Neural cell (in vitro differentiated cells): Measurements from ENCODE around the gene DCUN1D2. TPM values are rescaled to one million over a fixed set of nuclear protein-coding genes. Genes with fewer than 3 reads are reported as not detected.

Source experiments
- H2AFZ ChIP-seq: fragments of 200-600, 300-800 bp; sonication (generic), shearing (Covaris generic); 2 replicates; pipeline ENCODE4 v1.6.0; 2014; ENCODE audit warnings: low read depth, mild to moderate bottlenecking, antibody characterized with exemption, low read length, moderate library complexity
- H3F3A ChIP-seq: fragments of 200-600 bp; shearing (Covaris generic); 2 replicates; pipeline ENCODE4 v1.6.1; 2016; ENCODE audit warnings: mild to moderate bottlenecking, moderate library complexity, mixed read lengths, antibody characterized with exemption, low read length; ENCODE audit not compliant: insufficient read depth, poor library complexity, severe bottlenecking
- H3K27ac ChIP-seq: fragments of 200-600, 300-800 bp; sonication (generic), shearing (Covaris generic); 2 replicates; pipeline ENCODE4 v1.5.1; 2014; ENCODE audit warnings: mild to moderate bottlenecking, low read length, moderate library complexity
- H3K27me3 ChIP-seq: fragments of 300-800, 200-600 bp; sonication (generic), shearing (Covaris generic); 2 replicates; pipeline ENCODE4 v1.6.0; 2014; ENCODE audit warnings: mild to moderate bottlenecking, low read depth, low read length, moderate library complexity; ENCODE audit not compliant: insufficient read depth
- H3K36me3 ChIP-seq: fragments of 300-800, 200-600 bp; sonication (generic), shearing (Covaris generic); 2 replicates; pipeline ENCODE4 v1.5.1; 2014; ENCODE audit warnings: mild to moderate bottlenecking, antibody characterized with exemption, low read length, moderate library complexity; ENCODE audit not compliant: insufficient read depth
- H3K4me2 ChIP-seq: fragments of 300-800, 200-600 bp; sonication (generic), shearing (Covaris generic); 2 replicates; pipeline ENCODE4 v1.6.0; 2014; ENCODE audit warnings: mild to moderate bottlenecking, low read length
- H3K4me3 ChIP-seq: fragments of 300-800, 200-600 bp; sonication (generic), shearing (Covaris generic); 2 replicates; pipeline ENCODE4 v1.5.1; 2014; ENCODE audit warnings: mild to moderate bottlenecking, low read length, moderate library complexity
- H3K79me2 ChIP-seq: fragments of 200-600 bp; shearing (Covaris generic); replicated peaks from 2 replicates; pipeline ENCODE4 v1.6.0; 2014; ENCODE audit warnings: mild to moderate bottlenecking, low read length, moderate library complexity; ENCODE audit not compliant: insufficient read depth
- H3K9ac ChIP-seq: fragments of 300-800, 200-600 bp; sonication (generic), shearing (Covaris generic); 2 replicates; pipeline ENCODE4 v1.6.1; 2016; ENCODE audit warnings: mild to moderate bottlenecking, low read length, mixed read lengths
- H3K9me2 ChIP-seq: fragments of 200-600 bp; shearing (Covaris generic); 2 replicates; pipeline ENCODE4 v1.6.1; 2016; ENCODE audit warnings: mild to moderate bottlenecking, low read length, mixed read lengths; ENCODE audit not compliant: insufficient read depth
- H3K9me3 ChIP-seq: fragments of 200-600, 300-800 bp; sonication (generic), shearing (Covaris generic); 2 replicates; pipeline ENCODE4 v1.6.1; 2016; ENCODE audit warnings: mild to moderate bottlenecking, mixed run types, low read length, moderate library complexity, mixed read lengths
- H4K20me1 ChIP-seq: fragments of 200-600 bp; shearing (Covaris generic); 2 replicates; pipeline ENCODE4 v1.6.1; 2016; ENCODE audit warnings: mild to moderate bottlenecking, mixed run types; ENCODE audit not compliant: insufficient read depth
- CTCF ChIP-seq: fragments of 450-650 bp; IDR thresholded peaks from 2 replicates; pipeline ENCODE4 v1.5.1; 2014; ENCODE audit warnings: antibody characterized with exemption, mild to moderate bottlenecking, moderate library complexity; ENCODE audit not compliant: poor library complexity, severe bottlenecking
- EP300 ChIP-seq: fragments of 450-650 bp; conservative IDR thresholded peaks from 2 replicates; pipeline ENCODE4 v1.6.1; 2014; ENCODE audit warnings: antibody characterized with exemption, mild to moderate bottlenecking, moderate library complexity; ENCODE audit not compliant: poor library complexity, severe bottlenecking
- EZH2 ChIP-seq: fragments of 200-600, 300-800 bp; shearing (Covaris generic), sonication (generic); IDR thresholded peaks from 2 replicates; pipeline ENCODE4 v1.6.1; 2014; ENCODE audit warnings: antibody characterized with exemption, low read length, borderline replicate concordance, mild to moderate bottlenecking; ENCODE audit not compliant: insufficient read depth, poor library complexity, severe bottlenecking
- MXI1 ChIP-seq: fragments of 450-650 bp; conservative IDR thresholded peaks from 2 replicates; pipeline ENCODE4 v1.6.1; 2014; ENCODE audit warnings: antibody characterized with exemption, mild to moderate bottlenecking; ENCODE audit not compliant: poor library complexity, severe bottlenecking
- POLR2AphosphoS5 ChIP-seq: IDR thresholded peaks from 2 replicates; pipeline ENCODE4 v1.6.1; 2012
- RAD21 ChIP-seq: fragments of 450-650 bp; conservative IDR thresholded peaks from 2 replicates; pipeline ENCODE4 v1.6.1; 2014; ENCODE audit warnings: antibody characterized with exemption, mild to moderate bottlenecking, moderate library complexity
- REST ChIP-seq: IDR thresholded peaks from 2 replicates; pipeline ENCODE4 v1.6.1; 2012; ENCODE audit warnings: borderline replicate concordance
- SMC3 ChIP-seq: fragments of 450-650 bp; conservative IDR thresholded peaks from 2 replicates; pipeline ENCODE4 v1.6.1; 2014; ENCODE audit warnings: antibody characterized with exemption, mild to moderate bottlenecking, moderate library complexity; ENCODE audit not compliant: poor library complexity
- TAF1 ChIP-seq: IDR thresholded peaks from 2 replicates; pipeline ENCODE4 v1.6.1; 2012; ENCODE audit warnings: low read depth
- polyA plus RNA-seq: library from polyadenylated mRNA; depleted of rRNA; stranded (reverse); fragments of >200 nt; gene quantifications from 2 replicates; pipeline ENCODE4 v1.2.3, GENCODE V29; 2014

The DCUN1D2 gene
- polyA plus RNA-seq, 1 donor from 2014 or later = 55.9 TPM

- Histone ChIP-seq H2AFZ (no peak overlapping the region), H3K4me3 (no peak overlapping the region), H3K9me3 (no peaks in the 10 kb centered on the region), H4K20me1 (no peaks in the 10 kb centered on the region), H3K27ac (no peak overlapping the region), H3K27me3 (no peaks in the 10 kb centered on the region), H3K9ac (no peak overlapping the region), H3K4me2 (no peak overlapping the region), H3K79me2 (no peaks in the 10 kb centered on the region), H3F3A (no peaks in the 10 kb centered on the region), H3K36me3 (no peaks in the 10 kb centered on the region), H3K9me2 (no peaks in the 10 kb centered on the region)
- TF ChIP-seq RAD21 = no peak
- TF ChIP-seq TAF1 = no peak
- no peak for TF ChIP-seq EZH2
- no peak for TF ChIP-seq POLR2AphosphoS5
- TF ChIP-seq EP300 = no peak
- TF ChIP-seq SMC3 = no peak
- TF ChIP-seq REST = no peak
- no peak for TF ChIP-seq MXI1
- TF ChIP-seq CTCF = no peak
Observed at GRCh38 chr13:113413178-113413897, 77.2 kb downstream of the DCUN1D2 start.

- Histone ChIP-seq H3K4me2 (no peak overlapping the region), H3K27ac (no peak overlapping the region), H3K9ac (no peak overlapping the region), H2AFZ (no peak overlapping the region), H3K79me2 (no peaks in the 10 kb centered on the region), H3K9me2 (no peaks in the 10 kb centered on the region), H3K27me3 (no peaks in the 10 kb centered on the region), H3K4me3 (no peak overlapping the region), H4K20me1 (no peaks in the 10 kb centered on the region), H3K9me3 (no peaks in the 10 kb centered on the region), H3K36me3 (no peaks in the 10 kb centered on the region), H3F3A (no peaks in the 10 kb centered on the region)
- TF ChIP-seq REST (no peak), EZH2 (no peak), TAF1 (no peak), CTCF (no peak)
Observed at GRCh38 chr13:113412440-113412839, 78.1 kb downstream of the DCUN1D2 start.
